Endothelial cell of umbilical vein (primary cell): ENCODE results near the gene DBP. TPM values are rescaled to one million over a fixed set of nuclear protein-coding genes. Genes with fewer than 3 reads are reported as not detected.

Experiments used
- BruUV-seq: library from RNA; stranded (reverse); fragments of 400-500 nt; replicated peaks from 2 replicates; lab custom pipeline; 2021; lab: Mats Ljungman, UMichigan
- CTCF ChIA-PET: fragments of 300-600, 350-600 bp; sonication (Branson Sonifier 250); formaldehyde crosslinking; loops from one replicate; lab custom pipeline; 2021; ENCODE audit warnings: antibody characterized with exemption, inconsistent platforms; lab: Charles Lee
- POLR2A ChIA-PET: fragments of 300-600, 350-600 bp; sonication (Branson Sonifier 250); formaldehyde crosslinking; loops from one replicate; lab custom pipeline; 2021; ENCODE audit warnings: antibody characterized with exemption, inconsistent platforms; lab: Charles Lee
- DNase-seq: peaks from one replicate; pipeline ENCODE4 v3.0.0-alpha.2; 2011; ENCODE audit warnings: low read depth, low spot score
- FAIRE-seq: peaks from 2 replicates; lab custom pipeline; 2011; peaks lifted over from hg19 to GRCh38; lab: Jason Lieb, UNC
- H2AFZ ChIP-seq: 2 replicates; pipeline ENCODE4 v1.6.0; 2012; ENCODE audit warnings: low read depth, low read length, control low read depth, inconsistent platforms
- H3K27ac ChIP-seq: 2 replicates; pipeline ENCODE4 v1.5.1; 2011; ENCODE audit warnings: low read depth, mild to moderate bottlenecking, control low read depth, low read length, moderate library complexity; ENCODE audit not compliant: insufficient read depth
- H3K27me3 ChIP-seq, 2 experiments: 2 replicates each; pipeline versions ENCODE4 v1.6.0 to v1.6.1; 2011; ENCODE audit warnings: low read length in 2 of 2, mixed read lengths in 1 of 2; ENCODE audit not compliant: control insufficient read depth in 2 of 2, insufficient read depth in 2 of 2
- H3K36me3 ChIP-seq, 2 experiments: 2 replicates in 1 of 2; 3 replicates in 1 of 2; pipeline ENCODE4 v1.5.1; 2011; ENCODE audit warnings: low read length in 2 of 2, mild to moderate bottlenecking in 1 of 2, moderate library complexity in 1 of 2; ENCODE audit not compliant: control insufficient read depth in 2 of 2, insufficient read depth in 2 of 2; ENCODE audit errors: extremely low read depth in 1 of 2
- H3K4me1 ChIP-seq: 3 replicates; pipeline ENCODE4 v1.5.1; 2011; ENCODE audit warnings: mild to moderate bottlenecking, low read length; ENCODE audit not compliant: control insufficient read depth, insufficient read depth; ENCODE audit errors: extremely low read depth
- H3K4me2 ChIP-seq: 2 replicates; pipeline ENCODE4 v1.6.1; 2011; ENCODE audit warnings: low read length, control low read depth, mixed read lengths; ENCODE audit not compliant: insufficient read depth
- H3K4me3 ChIP-seq, 3 experiments: fragments of 200-600 bp in 1 of 3; sonication (generic), shearing (Covaris generic) in 1 of 3; replicated peaks in 1 of 3; 2 replicates each; pipeline ENCODE4 v1.5.1; 2011 to 2016; ENCODE audit warnings: control low read depth in 3 of 3, low read length in 3 of 3, mild to moderate bottlenecking in 2 of 3, inconsistent platforms in 1 of 3, low read depth in 1 of 3, moderate library complexity in 1 of 3; ENCODE audit not compliant: insufficient read depth in 1 of 3
- H3K79me2 ChIP-seq: 2 replicates; pipeline ENCODE4 v1.6.0; 2012; ENCODE audit warnings: low read length, inconsistent platforms; ENCODE audit not compliant: control insufficient read depth, insufficient read depth
- H3K9ac ChIP-seq: replicated peaks from 2 replicates; pipeline ENCODE3; 2011; ENCODE audit warnings: low read length, control low read depth; ENCODE audit not compliant: insufficient read depth; ENCODE audit errors: extremely low read depth
- H3K9me1 ChIP-seq: replicated peaks from 3 replicates; pipeline ENCODE4 v1.6.0; 2011; ENCODE audit warnings: mild to moderate bottlenecking, low read length; ENCODE audit not compliant: control insufficient read depth, insufficient read depth; ENCODE audit errors: extremely low read depth
- H3K9me3 ChIP-seq: replicated peaks from 2 replicates; pipeline ENCODE4 v1.5.1; 2012; ENCODE audit warnings: low read length, inconsistent platforms; ENCODE audit not compliant: control insufficient read depth, insufficient read depth
- H4K20me1 ChIP-seq: replicated peaks from 2 replicates; pipeline ENCODE3; 2011; ENCODE audit warnings: mild to moderate bottlenecking, low read length; ENCODE audit not compliant: control insufficient read depth, insufficient read depth; ENCODE audit errors: extremely low read depth
- CTCF ChIP-seq, 2 donors: IDR thresholded peaks; 1 replicate in 1 of 2; 2 replicates in 1 of 2; pipeline ENCODE4 v1.5.1; 2011; ENCODE audit warnings: low read length in 2 of 2, mild to moderate bottlenecking in 2 of 2, moderate library complexity in 2 of 2, control low read depth in 1 of 2, inconsistent platforms in 1 of 2, low read depth in 1 of 2; ENCODE audit not compliant: insufficient read depth in 1 of 2; ENCODE audit errors: extremely low read depth in 1 of 2
- EZH2 ChIP-seq: IDR thresholded peaks from 2 replicates; pipeline ENCODE4 v1.6.1; 2012; ENCODE audit warnings: borderline replicate concordance, low read depth, mild to moderate bottlenecking, moderate library complexity, low read length, inconsistent platforms; ENCODE audit not compliant: severe bottlenecking
- GATA2 ChIP-seq: IDR thresholded peaks from 2 replicates; pipeline ENCODE4 v1.7.0; 2011; ENCODE audit warnings: low read depth, mild to moderate bottlenecking, moderate library complexity, mixed read lengths, low read length; ENCODE audit not compliant: insufficient read length, insufficient read depth
- JUN ChIP-seq: IDR thresholded peaks from 2 replicates; pipeline ENCODE4 v1.6.1; 2011; ENCODE audit warnings: borderline replicate concordance, low read depth; ENCODE audit not compliant: insufficient read length, insufficient read depth
- MAX ChIP-seq: IDR thresholded peaks from 2 replicates; pipeline ENCODE4 v1.6.1; 2011; ENCODE audit not compliant: insufficient read depth, insufficient read length
- MYC ChIP-seq: IDR thresholded peaks from one replicate; pipeline ENCODE4 v1.6.1; 2011; ENCODE audit warnings: mild to moderate bottlenecking, low read depth, low read length
- POLR2A ChIP-seq: IDR thresholded peaks from 2 replicates; pipeline ENCODE4 v1.6.1; 2012; ENCODE audit warnings: low read depth, mild to moderate bottlenecking, control low read depth, low read length
- POLR2AphosphoS5 ChIP-seq: IDR thresholded peaks from 2 replicates; pipeline ENCODE4 v1.6.1; 2012; ENCODE audit warnings: low read depth, mild to moderate bottlenecking, control low read depth, low read length, moderate library complexity; ENCODE audit not compliant: insufficient read depth
- dilution Hi-C: fragments of 300-500 bp; cut with MboI; formaldehyde crosslinking; loops from one replicate; pipeline ENCODE4 v1.15.0; 2019; ENCODE audit warnings: low sequenced_read_pairs; ENCODE audit not compliant: extremely low pct_ligation_motif_present
- intact Hi-C: fragments of 100-400 bp; cut with micrococcal nuclease; formaldehyde crosslinking; loops from one replicate; pipeline ENCODE4 v1.10.0; 2022
- polyA plus RNA-seq, 4 experiments: library from polyadenylated mRNA; depleted of rRNA in 3 of 4; stranded (reverse) in 3 of 4; unstranded in 1 of 4; fragments of >200 nt; gene quantifications; 2 replicates each; pipeline versions ENCODE4 v1.2.1 to v1.2.3, GENCODE V29; 2011 to 2012; ENCODE audit warnings: missing spikeins in 1 of 4
- total RNA-seq: library from RNA; stranded (reverse); gene quantifications from 2 replicates; pipeline ENCODE4 v1.2.3, GENCODE V29; 2021

Gene DBP
- total and polyA plus RNA-seq, 2 donors (not counting 3 experiments of a cell fraction or from before 2014, with no cell fraction given): 1.5 to 1.8 TPM

- Histone ChIP-seq H4K20me1 (no peaks in the 10 kb centered on the region), H3K9me1 (no peaks in the 10 kb centered on the region), H3K4me3 (no peak overlapping the region), H3K9me3 (no peaks in the 10 kb centered on the region), H3K4me2 (no peak overlapping the region), H3K27me3 (no peaks in the 10 kb centered on the region), H3K27ac (no peak overlapping the region), H3K36me3 (no peaks in the 10 kb centered on the region), H3K79me2 (no peaks in the 10 kb centered on the region), H3K9ac (no peak overlapping the region), H2AFZ (no peak overlapping the region), H3K4me1 (no peaks in the 10 kb centered on the region)
- POLR2A ChIA-PET: no interaction called here
- CTCF ChIA-PET: interaction anchor here (1.0 to 2.6 kb wide), 6 partner anchors 11 to 159 kb away, joined by 3 to 31 read pairs (median 6); partner anchors contain the start of genes FUT2 and HSD17B14
- TF ChIP-seq CTCF (IDR thresholded peaks at IDR 0.05; ENCODE audit: extremely low read depth in 1 of 2, insufficient read depth in 1 of 2, low read depth in 1 of 2, low read length in 2 of 2) (no peak), MYC (no peak), POLR2A (no peak), JUN (no peak), EZH2 (no peak), GATA2 (no peak), POLR2AphosphoS5 (no peak), MAX (no peak)
- dilution Hi-C loops (no loop called here), intact Hi-C loops (no loop called here)
- no peak for FAIRE-seq
- no peak for DNase-seq
- no TSS peak for BruUV-seq
Observed at GRCh38 chr19:48676887-48677286, 39.7 kb upstream of the DBP start.
